ENCODE measurements around the gene FAXDC2. TPM values are rescaled to one million over a fixed set of nuclear protein-coding genes. Genes with fewer than 3 reads are reported as not detected.

Gene FAXDC2
- total and polyA plus RNA-seq, 2 of the 13 experiments (the other 11 are each of a cell fraction or from before 2014, with no cell fraction given), result 4.7 to 58.8 TPM

DNA sequence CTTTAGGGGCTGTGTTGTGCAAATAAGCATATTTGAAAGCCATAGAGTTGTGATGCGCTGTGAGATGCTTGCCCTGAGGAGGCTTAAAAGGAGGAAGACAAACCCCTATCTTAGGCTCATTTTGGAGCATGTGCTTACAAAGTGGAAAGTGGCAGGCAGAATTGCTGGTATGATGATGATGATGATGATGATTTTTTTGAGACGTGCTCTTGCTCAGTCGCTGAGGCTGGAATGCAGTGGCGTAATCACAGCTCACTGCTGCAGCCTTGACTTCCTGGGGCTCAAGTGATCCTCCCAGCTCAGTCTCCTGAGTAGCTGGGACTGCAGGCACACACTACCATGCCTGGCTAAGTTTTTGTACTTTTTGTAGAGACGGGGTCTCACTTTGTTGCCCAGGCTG is 9.7 kb upstream of the FAXDC2 start (continued):
- no peak for TF ChIP-seq ZNF460 (CRISPR knock-in tag; IDR thresholded peaks at IDR 0.05; ENCODE audit: borderline replicate concordance)
- no peak for TF ChIP-seq ZNF569 (CRISPR knock-in tag; IDR thresholded peaks at IDR 0.05; ENCODE audit: borderline replicate concordance)
- TF ChIP-seq MAF1 (CRISPR knock-in tag; IDR thresholded peaks at IDR 0.05; ENCODE audit: borderline replicate concordance), result no peak
- TF ChIP-seq MED1 (CRISPR knock-in tag; IDR thresholded peaks at IDR 0.05), result peak; percentile 78
- no peak for TF ChIP-seq SMC3 (IDR thresholded peaks at IDR 0.05; ENCODE audit: low read length)
- TF ChIP-seq SNAPC4 (CRISPR knock-in tag; IDR thresholded peaks at IDR 0.05), result no peak
- no peak for TF ChIP-seq GPN1 (CRISPR knock-in tag; IDR thresholded peaks at IDR 0.05; ENCODE audit: borderline replicate concordance)
- no peak for TF ChIP-seq ZNF790 (CRISPR knock-in tag; IDR thresholded peaks at IDR 0.05; ENCODE audit: borderline replicate concordance)
- no peak for TF ChIP-seq ZFP62 (CRISPR knock-in tag; IDR thresholded peaks at IDR 0.05)
- TF ChIP-seq ZZZ3 (CRISPR knock-in tag; IDR thresholded peaks at IDR 0.05; ENCODE audit: borderline replicate concordance), result no peak
- no peak for TF ChIP-seq HNRNPH1 (optimal IDR thresholded peaks at IDR 0.05; ENCODE audit: low read depth, low read length)
- no peak for TF ChIP-seq ZNF383 (CRISPR knock-in tag; IDR thresholded peaks at IDR 0.05; ENCODE audit: borderline replicate concordance)
- TF ChIP-seq MAZ (IDR thresholded peaks at IDR 0.05; ENCODE audit: borderline replicate concordance, low read depth, low read length), result no peak
- TF ChIP-seq MAZ (CRISPR knock-in tag; IDR thresholded peaks at IDR 0.05; ENCODE audit: low read depth), result no peak
- peak; percentile 27; the same call in 1 of the 2 replicates for TF ChIP-seq ZNF264 (CRISPR knock-in tag; IDR thresholded peaks at IDR 0.05)
- no peak for TF ChIP-seq ZNF660 (CRISPR knock-in tag; IDR thresholded peaks at IDR 0.05; ENCODE audit: borderline replicate concordance, low read depth)
- TF ChIP-seq, protein P1, sequence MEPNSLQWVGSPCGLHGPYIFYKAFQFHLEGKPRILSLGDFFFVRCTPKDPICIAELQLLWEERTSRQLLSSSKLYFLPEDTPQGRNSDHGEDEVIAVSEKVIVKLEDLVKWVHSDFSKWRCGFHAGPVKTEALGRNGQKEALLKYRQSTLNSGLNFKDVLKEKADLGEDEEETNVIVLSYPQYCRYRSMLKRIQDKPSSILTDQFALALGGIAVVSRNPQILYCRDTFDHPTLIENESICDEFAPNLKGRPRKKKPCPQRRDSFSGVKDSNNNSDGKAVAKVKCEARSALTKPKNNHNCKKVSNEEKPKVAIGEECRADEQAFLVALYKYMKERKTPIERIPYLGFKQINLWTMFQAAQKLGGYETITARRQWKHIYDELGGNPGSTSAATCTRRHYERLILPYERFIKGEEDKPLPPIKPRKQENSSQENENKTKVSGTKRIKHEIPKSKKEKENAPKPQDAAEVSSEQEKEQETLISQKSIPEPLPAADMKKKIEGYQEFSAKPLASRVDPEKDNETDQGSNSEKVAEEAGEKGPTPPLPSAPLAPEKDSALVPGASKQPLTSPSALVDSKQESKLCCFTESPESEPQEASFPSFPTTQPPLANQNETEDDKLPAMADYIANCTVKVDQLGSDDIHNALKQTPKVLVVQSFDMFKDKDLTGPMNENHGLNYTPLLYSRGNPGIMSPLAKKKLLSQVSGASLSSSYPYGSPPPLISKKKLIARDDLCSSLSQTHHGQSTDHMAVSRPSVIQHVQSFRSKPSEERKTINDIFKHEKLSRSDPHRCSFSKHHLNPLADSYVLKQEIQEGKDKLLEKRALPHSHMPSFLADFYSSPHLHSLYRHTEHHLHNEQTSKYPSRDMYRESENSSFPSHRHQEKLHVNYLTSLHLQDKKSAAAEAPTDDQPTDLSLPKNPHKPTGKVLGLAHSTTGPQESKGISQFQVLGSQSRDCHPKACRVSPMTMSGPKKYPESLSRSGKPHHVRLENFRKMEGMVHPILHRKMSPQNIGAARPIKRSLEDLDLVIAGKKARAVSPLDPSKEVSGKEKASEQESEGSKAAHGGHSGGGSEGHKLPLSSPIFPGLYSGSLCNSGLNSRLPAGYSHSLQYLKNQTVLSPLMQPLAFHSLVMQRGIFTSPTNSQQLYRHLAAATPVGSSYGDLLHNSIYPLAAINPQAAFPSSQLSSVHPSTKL (CRISPR knock-in tag; IDR thresholded peaks at IDR 0.05), result peak; percentile 67; the same call in 1 of the 2 replicates
- no peak; the same call in 1 of the 2 replicates for TF ChIP-seq ERF (CRISPR knock-in tag; IDR thresholded peaks at IDR 0.05)
- TF ChIP-seq EZH2 (conservative IDR thresholded peaks at IDR 0.05; ENCODE audit: low read depth, low read length), result no peak
- TF ChIP-seq NFKB2 (CRISPR knock-in tag; IDR thresholded peaks at IDR 0.05; ENCODE audit: borderline replicate concordance), result no peak
- TF ChIP-seq, protein P2, sequence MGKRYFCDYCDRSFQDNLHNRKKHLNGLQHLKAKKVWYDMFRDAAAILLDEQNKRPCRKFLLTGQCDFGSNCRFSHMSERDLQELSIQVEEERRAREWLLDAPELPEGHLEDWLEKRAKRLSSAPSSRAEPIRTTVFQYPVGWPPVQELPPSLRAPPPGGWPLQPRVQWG (CRISPR knock-in tag; IDR thresholded peaks at IDR 0.05; ENCODE audit: borderline replicate concordance, low read depth), result no peak
- no peak; the same call in 1 of the 2 replicates for TF ChIP-seq SIX4 (CRISPR knock-in tag; IDR thresholded peaks at IDR 0.05)

Measured in HepG2 (cell line).